Uterus (tissue), 2 donors: ENCODE results near the gene CMC1.

Experiments
- CTCF ChIP-seq, 4 experiments: fragments of 200-600 bp in 2 of 4; fragments of 450-650 bp in 2 of 4; sonication (generic) in 2 of 4; IDR thresholded peaks; one replicate each; pipeline ENCODE4 v1.5.1; 2016 to 2019; ENCODE audit warnings: antibody characterized with exemption in 4 of 4, mild to moderate bottlenecking in 2 of 4, moderate library complexity in 1 of 4
- POLR2A ChIP-seq, 2 donors: fragments of 450-650 bp; IDR thresholded peaks; one replicate each; pipeline ENCODE4 v1.6.1; 2016; ENCODE audit warnings: antibody characterized with exemption in 2 of 2, mild to moderate bottlenecking in 1 of 2, moderate library complexity in 1 of 2

DNA sequence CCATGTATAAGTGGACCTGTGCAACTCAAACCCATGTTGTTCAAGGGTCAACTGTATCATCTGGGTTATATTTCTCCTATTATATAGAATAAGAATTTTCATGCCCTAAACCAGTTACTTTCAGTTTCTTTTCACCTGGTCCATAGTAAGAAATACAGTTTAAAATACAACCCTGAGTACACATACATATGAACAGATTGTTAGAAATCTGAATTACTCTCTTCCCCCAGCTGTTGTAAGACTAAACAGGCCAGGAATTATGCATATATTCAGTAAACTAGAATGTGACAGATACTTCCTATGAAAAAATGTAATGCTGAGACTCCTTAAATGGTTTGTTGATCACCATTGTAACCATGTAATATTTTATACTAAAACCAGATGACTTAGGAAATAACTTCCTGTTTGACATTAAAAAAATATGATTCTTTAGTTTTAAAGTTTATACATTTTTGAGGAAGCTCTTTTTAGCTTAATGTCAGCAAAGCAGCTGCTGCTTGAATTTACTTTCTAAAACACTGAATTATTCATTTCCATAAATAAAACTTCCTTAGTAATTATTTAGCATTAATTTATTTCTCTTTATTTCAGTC is 54.6 kb downstream of the CMC1 start:
- TF ChIP-seq POLR2A (IDR thresholded peaks at IDR 0.05) = no peak
- TF ChIP-seq CTCF (IDR thresholded peaks at IDR 0.05) = no peak
